NCI-H345 treated with DMSO at 0.1 percent for 48 hours (cell line): ENCODE data around the gene CPT1C.
"Not testable (repeated sequence)": the region's sequence is repeated elsewhere in the genome, so short reads cannot be mapped to it uniquely, and the experiment has no call there.

Source experiments
- DNase-seq: peaks from one replicate; lab custom pipeline; 2025; ENCODE audit not compliant: unreplicated experiment; lab: John Stamatoyannopoulos, UW

The CPT1C gene

DNA sequence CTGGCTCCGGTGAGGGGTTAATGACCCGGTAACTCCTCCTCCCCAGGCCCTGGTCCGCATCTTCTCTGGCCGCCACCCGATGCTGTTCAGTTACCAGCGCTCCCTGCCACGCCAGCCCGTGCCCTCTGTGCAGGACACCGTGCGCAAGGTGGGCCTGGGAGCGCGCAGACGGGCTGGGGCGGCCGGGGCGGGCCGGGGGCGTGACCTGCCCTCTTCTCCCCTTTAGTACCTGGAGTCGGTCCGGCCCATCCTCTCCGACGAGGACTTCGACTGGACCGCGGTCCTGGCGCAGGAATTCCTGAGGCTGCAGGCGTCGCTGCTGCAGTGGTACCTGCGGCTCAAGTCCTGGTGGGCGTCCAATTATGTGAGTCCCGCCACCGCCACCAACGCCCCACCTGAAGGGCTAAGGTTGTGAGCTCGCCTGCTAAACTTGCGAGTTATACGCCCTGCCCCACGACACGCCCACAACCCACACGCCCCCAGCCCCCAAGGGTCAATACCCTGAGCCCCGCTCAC lies 10.4 kb downstream of the CPT1C start:
- no peak for DNase-seq

DNA sequence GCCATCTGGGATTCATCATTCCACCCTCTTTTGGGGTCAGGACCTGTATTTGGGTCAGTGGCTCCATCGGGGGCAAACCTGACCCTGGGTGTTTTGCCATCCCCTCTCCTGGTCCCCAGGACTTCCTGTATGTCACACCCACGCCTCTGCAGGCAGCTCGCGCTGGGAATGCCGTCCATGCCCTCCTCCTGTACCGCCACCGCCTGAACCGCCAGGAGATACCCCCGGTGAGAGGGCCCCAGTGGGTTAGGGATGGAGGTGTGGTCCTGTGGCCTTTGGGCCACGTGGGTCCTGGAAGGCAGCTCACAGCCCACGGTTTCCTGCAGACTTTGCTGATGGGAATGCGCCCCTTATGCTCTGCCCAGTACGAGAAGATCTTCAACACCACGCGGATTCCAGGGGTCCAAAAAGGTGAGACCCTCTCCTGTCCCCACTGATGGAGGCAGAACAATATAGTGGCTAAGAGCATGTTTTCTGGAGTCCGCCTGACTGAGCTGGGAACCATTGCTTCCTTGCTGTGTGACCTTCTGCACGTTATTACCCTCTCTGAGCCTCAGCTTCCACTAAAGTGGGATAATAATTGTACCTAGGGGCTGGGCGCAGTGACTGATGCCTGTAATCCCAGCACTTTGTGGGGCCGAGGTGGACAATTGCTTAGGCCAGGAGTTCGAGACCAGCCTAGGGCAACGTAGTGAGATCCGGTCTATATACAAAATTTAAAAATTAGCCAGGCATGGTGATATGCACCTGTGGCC lies 14.1 kb downstream of the CPT1C start:
- DNase-seq, result no peak

DNA sequence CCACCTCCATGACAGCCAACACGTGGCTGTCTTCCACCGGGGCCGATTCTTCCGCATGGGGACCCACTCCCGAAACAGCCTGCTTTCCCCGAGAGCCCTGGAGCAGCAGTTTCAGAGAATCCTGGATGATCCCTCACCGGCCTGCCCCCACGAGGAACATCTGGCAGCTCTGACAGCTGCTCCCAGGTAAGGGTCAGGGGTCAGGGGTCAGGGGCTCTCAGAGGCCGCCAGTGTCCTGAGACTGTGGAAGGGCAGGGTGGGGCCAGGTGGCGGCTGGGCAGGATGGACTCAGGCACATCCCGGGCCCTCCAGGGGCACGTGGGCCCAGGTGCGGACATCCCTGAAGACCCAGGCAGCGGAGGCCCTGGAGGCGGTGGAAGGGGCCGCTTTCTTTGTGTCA lies 15.0 kb downstream of the CPT1C start:
- DNase-seq, result no peak

DNA sequence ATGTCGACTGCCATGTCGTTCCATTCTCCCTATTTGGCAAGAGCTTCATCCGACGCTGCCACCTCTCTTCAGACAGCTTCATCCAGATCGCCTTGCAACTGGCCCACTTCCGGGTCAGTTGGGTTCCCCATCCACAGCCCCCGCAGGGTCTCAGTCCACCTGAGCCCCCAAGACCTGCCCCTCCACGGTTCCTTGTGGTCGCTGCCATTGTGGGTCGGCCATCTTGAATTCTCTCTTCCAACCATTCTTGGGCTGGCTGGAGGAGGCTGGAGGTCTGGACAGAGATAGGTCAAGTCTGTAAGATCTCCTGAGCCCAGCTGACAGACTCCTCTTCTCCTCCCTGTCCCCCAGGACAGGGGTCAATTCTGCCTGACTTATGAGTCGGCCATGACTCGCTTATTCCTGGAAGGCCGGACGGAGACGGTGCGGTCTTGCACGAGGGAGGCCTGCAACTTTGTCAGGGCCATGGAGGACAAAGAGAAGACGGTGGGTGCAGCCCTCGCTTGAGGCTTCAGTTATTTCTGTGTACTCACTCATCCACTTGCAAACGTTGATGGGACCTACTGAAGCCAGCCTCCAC lies 19.5 kb downstream of the CPT1C start:
- DNase-seq, result no peak

DNA sequence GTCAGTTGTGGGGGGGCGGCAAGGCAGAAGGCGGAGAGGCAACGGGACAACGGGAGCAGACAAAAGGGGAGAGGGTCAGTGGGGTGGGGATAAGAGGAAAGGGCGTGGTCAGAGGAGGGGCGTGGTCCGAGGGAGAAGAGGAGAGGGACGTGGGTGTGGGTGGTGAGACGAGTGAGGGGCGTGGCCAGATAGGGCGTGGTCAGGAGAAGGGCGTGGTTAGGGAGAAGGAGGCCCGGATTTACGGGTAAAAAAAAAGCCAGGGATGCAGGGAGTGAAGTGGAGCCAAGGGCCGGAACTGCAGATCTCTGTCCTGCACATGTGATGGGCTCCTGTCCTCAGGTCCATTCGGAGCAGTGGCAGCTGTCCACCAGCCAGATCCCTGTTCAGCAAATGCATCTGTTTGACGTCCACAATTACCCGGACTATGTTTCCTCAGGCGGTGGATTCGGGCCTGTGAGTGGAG lies 21.5 kb downstream of the CPT1C start:
- DNase-seq, result no peak

DNA sequence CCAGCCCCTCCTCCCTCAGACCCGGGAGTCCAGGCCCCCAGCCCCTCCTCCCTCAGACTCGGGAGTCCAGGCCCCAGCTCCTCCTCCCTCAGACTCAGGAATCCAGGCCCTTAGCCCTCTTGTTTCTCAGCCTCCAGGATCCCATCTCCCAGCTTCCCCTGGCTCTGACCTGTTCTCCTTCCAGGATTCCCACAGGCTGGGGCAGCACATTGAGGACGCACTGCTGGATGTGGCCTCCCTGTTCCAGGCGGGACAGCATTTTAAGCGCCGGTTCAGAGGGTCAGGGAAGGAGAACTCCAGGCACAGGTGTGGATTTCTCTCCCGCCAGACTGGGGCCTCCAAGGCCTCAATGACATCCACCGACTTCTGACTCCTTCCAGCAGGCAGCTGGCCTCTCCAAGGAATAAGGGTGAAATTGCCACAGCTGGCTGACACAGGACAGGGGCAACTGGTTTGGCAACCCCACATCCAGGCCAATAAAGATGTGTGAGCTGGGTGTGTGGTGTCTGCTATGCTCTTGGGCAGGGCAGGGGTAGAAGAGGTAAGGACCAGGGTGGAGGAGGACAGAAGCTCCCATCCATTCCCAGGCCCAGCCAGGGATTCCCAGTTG lies 22.4 kb downstream of the CPT1C start:
- DNase-seq, result no peak

DNA sequence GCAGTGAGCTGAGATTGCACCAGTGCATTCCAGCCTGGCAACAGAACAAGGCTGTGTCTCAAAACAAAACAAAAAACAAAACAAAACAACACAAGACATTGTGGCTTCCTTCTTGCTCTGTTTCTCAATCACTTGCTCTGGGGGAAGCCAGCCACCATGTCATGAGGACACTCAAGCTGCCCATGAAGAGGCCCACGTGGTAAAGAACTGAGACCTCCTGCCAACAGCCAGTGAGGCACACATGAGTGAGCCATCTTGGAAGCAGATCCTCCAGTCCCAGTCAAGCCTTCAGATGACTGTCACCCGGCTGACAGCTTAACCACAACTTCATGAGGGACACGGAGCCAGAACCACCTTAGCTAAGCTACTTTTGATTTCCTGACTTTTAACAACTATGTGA lies 25.2 kb downstream of the CPT1C start:
- DNase-seq, result no peak

DNA sequence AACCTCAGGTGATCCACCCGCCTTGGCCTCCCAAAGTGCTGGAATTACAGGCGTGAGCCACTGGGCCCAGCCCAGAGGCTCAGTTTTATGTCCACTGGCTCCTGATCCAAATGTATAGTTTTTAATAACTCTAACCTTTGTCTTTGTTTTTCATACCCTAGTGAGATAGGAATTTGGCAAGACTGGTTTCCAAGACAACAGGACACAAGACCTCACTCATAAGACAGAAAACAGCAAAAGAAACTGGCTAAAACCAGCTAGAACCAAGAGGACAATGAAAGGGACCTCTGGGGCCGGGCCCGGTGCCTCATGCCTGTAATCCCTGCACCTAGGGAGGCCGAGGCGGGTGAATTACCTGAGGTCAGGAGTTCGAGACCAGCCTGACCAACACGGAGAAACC lies 27.6 kb downstream of the CPT1C start:
- DNase-seq, result no peak

DNA sequence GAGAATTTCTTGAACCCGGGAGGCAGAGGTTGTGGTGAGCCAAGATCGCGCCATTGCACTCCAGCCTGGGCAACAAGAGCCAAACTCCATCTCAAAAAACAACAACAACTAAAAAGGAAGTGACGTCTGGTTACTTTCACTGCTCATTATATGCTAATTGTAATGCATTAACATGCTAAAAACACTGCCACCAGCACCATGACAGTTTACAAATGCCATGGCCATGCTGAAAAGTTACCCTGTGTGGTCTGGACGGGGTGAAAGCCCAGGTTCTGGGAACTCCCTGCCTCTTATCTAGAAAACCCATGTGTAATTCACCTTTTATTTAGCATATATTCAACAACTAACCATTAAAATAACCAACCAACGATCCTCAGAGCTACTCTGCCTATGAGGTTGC lies 28.1 kb downstream of the CPT1C start:
- no peak for DNase-seq

DNA sequence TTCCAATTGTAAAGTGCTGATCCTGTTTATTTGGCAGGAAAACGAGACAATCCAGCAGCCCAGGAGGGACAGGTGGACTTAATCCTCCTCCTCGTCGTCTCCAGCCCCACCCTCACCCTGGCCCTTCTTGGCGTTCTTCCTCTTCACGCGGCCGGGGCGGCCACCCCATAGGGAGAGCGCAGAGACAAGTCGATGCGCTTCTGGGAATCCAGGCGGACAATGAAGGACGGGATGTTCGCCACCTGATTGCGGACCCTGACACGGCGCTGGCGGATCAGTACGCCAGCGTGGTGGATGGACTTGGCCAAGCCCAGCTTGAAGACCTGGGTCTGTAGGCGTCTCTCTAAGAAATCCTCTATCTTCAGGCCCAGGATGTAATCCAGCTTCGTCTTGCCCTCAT lies 28.5 kb downstream of the CPT1C start:
- not testable (repeated sequence) for DNase-seq

DNA sequence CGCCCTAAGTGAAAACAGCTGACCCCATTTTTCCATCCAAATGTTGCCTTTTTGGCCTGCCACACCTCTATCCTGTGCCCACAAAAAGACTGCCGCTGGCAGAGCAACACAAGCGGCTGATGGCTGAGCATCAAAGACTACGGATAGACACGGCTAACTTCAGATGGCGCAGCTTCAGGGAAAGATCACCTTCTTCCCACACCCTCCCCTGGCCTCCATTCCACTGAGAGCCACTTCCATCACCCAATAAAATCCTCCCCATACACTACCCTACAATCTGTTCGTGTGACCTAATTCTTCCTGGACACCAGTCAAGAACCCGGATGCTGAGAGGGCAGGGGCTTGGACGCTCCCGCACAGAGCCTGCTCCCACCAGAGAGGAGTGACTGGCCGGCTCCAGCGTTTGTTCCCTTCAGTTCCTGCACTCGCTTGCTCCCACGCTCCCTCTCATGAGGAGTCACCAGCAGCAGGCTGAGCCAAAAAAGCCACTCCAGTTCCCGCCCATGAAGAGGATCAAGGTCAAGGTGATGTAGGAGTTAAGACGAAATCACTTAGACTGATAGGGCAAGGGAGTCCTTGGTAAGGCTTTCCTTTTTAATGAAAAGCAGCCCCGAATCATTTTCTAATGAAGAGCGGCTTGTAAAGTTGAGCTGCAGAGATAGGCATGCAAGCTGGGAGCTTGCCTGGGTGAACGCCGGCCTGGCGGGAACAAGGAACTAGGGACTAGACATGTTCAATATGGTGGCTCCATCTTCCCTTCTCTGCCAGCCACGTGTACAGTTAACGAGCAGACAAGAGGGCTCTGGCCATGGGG lies 36.5 kb downstream of the CPT1C start:
- no peak for DNase-seq

DNA sequence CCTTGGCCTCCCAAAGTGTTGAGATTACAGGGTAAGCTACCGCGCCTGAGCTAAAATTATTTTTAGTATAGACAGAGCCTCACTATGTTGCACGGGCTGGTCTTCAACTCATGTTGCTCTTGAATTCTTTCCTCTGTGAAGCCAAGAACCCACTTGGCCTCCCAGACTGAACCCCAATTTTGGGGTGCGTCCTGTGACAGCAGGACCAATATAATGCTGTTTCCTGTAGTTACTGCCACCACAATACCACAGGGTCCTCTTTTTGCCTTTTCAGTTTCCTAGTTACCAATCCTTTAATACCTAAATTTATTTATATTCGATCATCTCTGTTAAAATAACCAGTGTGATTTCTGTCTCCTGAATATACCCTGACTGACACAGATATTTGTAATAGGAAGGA lies 39.2 kb downstream of the CPT1C start:
- no peak for DNase-seq

DNA sequence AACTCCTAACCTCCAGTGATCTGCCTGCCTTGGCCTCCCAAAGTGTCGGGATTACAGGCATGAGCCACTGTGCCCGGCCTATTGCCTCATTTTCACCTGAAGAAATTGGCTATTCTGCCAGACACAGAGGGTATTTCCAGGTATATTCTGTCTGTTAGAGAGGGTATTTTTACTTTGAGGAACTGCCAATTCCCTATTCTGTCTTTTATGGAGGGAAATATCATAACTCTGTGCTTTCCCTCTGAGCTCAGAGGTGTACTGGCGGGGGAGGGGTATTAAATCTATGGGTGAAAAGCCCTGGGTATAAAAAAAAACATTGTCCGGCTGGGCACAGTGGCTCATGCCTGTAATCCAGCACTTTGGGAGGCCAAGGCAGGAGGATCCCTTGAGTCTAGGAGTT lies 47.4 kb downstream of the CPT1C start:
- no peak for DNase-seq

DNA sequence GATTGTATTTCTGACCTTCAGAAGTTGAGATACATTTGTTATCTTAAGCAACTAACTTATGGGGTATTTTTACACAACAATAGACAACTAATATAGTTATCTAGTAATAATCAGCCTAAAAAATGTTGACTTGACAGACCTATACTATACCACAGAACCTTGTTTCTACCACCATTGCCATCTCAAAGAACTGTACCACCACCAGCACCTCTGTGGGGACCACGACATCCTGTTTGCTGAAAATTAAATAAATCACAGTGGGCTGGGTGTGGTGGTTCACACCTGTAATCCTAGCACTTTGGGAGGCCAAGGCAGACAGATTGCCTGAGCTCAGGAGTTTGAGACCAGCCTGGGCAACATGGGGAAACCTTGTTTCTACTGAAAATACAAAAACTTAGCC lies 48.2 kb downstream of the CPT1C start:
- DNase-seq, result no peak

DNA sequence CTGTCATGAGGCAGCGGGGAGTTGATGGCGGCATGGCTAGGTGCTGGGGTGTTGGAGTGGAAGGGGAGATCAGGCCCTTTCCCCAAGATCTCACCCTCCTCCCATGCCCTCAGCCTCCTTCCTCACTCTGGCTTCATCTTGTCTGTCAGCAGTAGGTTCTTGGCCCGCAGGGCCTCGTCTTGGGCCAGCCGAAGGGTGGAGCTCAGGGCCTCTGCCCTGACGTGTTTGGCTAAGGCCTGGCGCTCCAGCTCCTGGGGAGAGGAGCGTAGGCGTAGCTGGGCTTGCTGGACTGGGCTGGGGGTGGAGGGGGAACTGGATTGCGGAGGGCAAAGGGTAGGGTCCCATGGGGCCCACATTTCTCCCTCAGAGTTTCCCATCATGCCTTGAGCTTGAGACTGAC lies 49.0 kb downstream of the CPT1C start:
- DNase-seq, result no peak

DNA sequence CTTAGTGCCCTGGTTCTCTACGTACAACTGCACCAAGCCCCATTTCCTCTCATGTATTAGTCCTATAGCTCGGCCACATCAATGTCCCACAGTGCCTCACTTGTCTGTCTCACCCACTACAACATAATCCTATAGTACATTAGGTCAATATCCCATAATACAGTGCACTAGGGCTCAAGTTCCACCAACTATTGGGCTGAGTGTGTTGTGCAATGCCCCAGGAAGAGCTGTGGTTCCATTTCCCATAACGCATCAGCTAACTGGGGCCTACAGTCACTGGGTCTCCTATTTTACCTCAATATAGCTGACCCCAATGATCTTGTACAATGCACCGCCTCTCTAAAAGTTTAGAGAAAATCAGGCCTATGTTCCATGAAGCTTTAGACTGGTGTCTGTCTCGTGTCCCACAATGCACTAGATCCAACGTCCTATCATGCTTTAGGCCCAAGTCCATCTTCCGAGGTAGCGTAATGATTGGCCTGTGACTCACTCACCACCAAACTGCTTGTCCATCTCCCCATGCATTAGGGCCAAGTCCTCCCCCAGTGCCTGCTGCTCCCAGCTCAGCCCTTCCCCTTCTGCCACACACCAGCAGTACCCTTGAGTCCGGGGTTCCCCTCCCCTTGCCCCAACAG lies 50.4 kb downstream of the CPT1C start:
- DNase-seq, result no peak

DNA sequence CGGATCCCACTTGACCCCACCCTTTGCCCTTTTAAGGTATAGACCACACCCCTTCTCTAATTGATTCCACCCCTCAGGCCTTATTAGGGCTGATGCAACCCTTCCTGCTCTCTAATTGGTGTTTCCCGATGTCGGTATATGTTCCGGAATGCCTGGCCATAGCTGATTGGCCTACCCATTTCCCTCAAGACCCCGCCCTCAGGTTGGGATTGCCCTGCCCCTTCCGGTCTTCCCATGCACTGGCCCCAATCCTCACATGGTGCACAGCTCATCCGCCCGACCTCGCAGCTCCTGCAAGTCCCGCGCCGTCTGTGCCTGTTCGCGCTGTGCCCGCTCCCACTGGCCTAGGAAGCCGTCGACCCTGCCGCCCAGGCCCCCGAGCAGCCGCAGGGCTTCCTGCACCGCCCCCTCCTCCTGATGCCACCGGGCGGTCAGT lies 54.0 kb downstream of the CPT1C start:
- DNase-seq, result no peak

DNA sequence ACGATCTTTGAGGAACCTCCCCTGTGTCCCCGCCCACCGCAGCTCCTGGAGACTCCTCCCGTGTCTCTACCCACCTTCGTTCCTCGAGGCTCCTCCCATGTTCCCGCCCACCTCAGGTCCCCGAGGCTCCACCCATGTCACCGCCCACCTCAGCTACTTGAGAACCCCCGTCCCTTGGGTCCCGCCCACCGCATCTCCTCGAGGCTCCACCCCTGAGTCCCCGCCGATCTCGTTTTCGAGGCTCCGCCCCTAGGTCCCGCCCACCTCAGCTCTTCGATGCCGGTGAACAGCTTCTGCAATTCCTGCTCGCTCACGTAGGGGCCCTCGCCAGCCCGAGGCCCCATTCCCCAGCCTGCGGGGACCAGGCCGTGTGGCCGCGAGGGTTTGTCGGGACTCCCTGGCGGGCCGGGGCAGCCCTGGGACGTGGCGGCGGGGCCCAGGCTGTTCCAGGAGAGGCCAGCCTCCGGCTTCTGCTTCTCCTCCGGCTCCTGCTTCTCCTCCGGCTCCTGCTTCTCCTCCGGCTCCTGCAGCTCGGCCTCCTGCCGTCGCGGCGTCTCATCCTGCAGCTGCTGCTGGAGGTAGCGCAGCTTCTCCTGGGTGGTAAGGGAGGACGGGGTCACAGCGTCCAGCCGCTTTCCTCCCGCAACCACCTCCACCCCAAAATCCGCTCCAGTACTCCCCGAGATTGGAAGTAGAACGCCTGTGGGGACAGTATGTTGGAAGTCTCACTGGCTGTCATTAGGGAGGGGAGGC lies 55.5 kb downstream of the CPT1C start:
- no peak for DNase-seq

DNA sequence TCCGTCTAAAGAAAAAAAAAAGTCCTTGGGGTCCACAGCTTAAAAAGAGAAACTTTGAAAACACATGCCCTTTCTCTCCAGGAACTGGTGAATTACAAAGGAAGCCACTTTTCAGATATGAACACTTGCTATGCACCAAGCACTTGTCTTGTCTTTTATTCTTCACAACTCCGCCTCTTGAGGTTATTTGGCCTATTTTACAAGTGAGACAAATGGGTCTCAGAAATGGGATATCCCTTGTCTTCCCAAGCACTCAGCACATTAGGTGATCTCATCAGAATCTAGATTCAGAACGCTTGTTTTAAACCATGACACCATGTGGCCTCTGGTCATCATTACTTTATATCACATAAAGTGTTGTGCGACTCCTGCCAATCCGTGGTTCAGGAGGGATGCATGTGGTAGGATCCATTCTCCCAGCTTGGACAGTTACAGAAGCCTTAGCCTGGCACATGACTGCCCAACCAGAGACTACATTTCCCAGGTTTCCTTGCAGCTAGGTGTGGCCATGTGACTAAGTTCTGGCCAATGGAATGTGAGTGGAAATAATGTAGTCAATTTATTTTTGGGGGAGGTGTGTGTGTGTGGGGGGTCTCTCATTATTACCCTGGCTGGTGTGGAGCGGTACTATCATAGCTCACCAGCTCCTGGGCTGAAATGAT lies 58.3 kb downstream of the CPT1C start:
- DNase-seq, result no peak

DNA sequence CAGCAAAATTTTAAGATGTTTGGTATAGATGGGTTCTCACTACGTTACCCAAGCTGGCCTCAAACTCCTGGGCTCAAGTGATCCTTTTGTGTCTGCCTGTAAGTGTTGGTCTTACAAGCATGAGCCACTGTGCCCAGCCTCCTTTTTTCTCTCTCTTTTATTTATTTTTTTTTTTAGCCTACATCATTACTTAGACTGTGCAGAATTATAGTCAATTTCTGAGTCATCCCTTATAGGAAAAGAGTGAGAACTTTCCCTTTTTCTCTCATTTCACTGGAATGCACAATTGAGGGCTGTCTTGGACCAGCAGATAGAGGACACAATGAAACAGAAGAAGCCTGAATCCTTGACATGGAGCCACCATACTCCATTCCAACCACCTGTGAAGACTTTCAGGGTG lies 58.9 kb downstream of the CPT1C start:
- DNase-seq, result no peak
